ENCODE results near the gene SLC44A3.

The SLC44A3 gene

GRCh38 chr1:94917251-94917650, 97.1 kb downstream of the SLC44A3 start:
- Histone ChIP-seq H3K36me3 (ENCODE audit: insufficient read depth, low read depth, low read length) (peaks cover 23% of the 10 kb centered on the region), H3K4me1 (ENCODE audit: insufficient read depth, low read length) (peaks cover 30% of the 10 kb centered on the region), H3K27ac (ENCODE audit: low read length) (no peak overlapping the region), H3K9ac (ENCODE audit: low read depth, low read length) (no peak overlapping the region), H3K4me3 (ENCODE audit: low read length) (no peak overlapping the region), H3K9me3 (ENCODE audit: insufficient read depth, low read depth, low read length) (no peaks in the 10 kb centered on the region), H3K27me3 (ENCODE audit: insufficient read depth, low read length) (no peaks in the 10 kb centered on the region)

GRCh38 chr1:94919241-94920030, 99.3 kb downstream of the SLC44A3 start:
- peaks cover 35% of the 10 kb centered on the region for H3K4me1 ChIP-seq (ENCODE audit: insufficient read depth, low read length)
- H3K27ac ChIP-seq (ENCODE audit: low read length): no peak overlapping the region

GRCh38 chr1:94920061-94920460, 99.9 kb downstream of the SLC44A3 start:
- Histone ChIP-seq H3K4me1 (ENCODE audit: insufficient read depth, low read length) (peaks cover 39% of the 10 kb centered on the region), H3K4me3 (ENCODE audit: low read length) (no peak overlapping the region), H3K27me3 (ENCODE audit: insufficient read depth, low read length) (no peaks in the 10 kb centered on the region), H3K27ac (ENCODE audit: low read length) (no peak overlapping the region), H3K9ac (ENCODE audit: low read depth, low read length) (no peak overlapping the region), H3K36me3 (ENCODE audit: insufficient read depth, low read depth, low read length) (peaks cover 42% of the 10 kb centered on the region), H3K9me3 (ENCODE audit: insufficient read depth, low read depth, low read length) (no peaks in the 10 kb centered on the region)

More at GRCh38 chr1:94919241-94920030, 99.3 kb downstream of the SLC44A3 start:
- no peak overlapping the region for H3K4me3 ChIP-seq (ENCODE audit: low read length)
- H3K9ac ChIP-seq (ENCODE audit: low read depth, low read length): no peak overlapping the region
- no peaks in the 10 kb centered on the region for H3K9me3 ChIP-seq (ENCODE audit: insufficient read depth, low read depth, low read length)
- H3K27me3 ChIP-seq (ENCODE audit: insufficient read depth, low read length): no peaks in the 10 kb centered on the region
- H3K36me3 ChIP-seq (ENCODE audit: insufficient read depth, low read depth, low read length): peaks cover 42% of the 10 kb centered on the region

GRCh38 chr1:94921977-94922376, 101.8 kb downstream of the SLC44A3 start:
- Histone ChIP-seq H3K9ac (ENCODE audit: low read depth, low read length) (no peak overlapping the region), H3K27me3 (ENCODE audit: insufficient read depth, low read length) (no peaks in the 10 kb centered on the region), H3K4me3 (ENCODE audit: low read length) (no peak overlapping the region), H3K27ac (ENCODE audit: low read length) (no peak overlapping the region), H3K9me3 (ENCODE audit: insufficient read depth, low read depth, low read length) (no peaks in the 10 kb centered on the region), H3K36me3 (ENCODE audit: insufficient read depth, low read depth, low read length) (peaks cover 34% of the 10 kb centered on the region; the same call in 1 of the 2 replicates), H3K4me1 (ENCODE audit: insufficient read depth, low read length) (peaks cover 39% of the 10 kb centered on the region)

- no peak overlapping the region for H3K27ac ChIP-seq (ENCODE audit: low read length)
- peaks cover 39% of the 10 kb centered on the region for H3K4me1 ChIP-seq (ENCODE audit: insufficient read depth, low read length)
- H3K9ac ChIP-seq (ENCODE audit: low read depth, low read length): peak overlapping the region; percentile 12; the same call in 1 of the 2 replicates
- peak overlapping the region; percentile 45; the same call in 1 of the 2 replicates for H3K4me3 ChIP-seq (ENCODE audit: low read length)
- H3K9me3 ChIP-seq (ENCODE audit: insufficient read depth, low read depth, low read length): no peaks in the 10 kb centered on the region
- H3K36me3 ChIP-seq (ENCODE audit: insufficient read depth, low read depth, low read length): peaks cover 34% of the 10 kb centered on the region; the same call in 1 of the 2 replicates
- no peaks in the 10 kb centered on the region for H3K27me3 ChIP-seq (ENCODE audit: insufficient read depth, low read length)
These were observed 102.7 kb downstream of the SLC44A3 start for GRCh38 chr1:94922761-94923331.

- Histone ChIP-seq H3K27ac (ENCODE audit: low read length) (peak overlapping the region; percentile 98), H3K4me3 (ENCODE audit: low read length) (peak overlapping the region; percentile 97)
These were observed 104.8 kb downstream of the SLC44A3 start for GRCh38 chr1:94925004-94925403.

GRCh38 chr1:94925561-94926125, 105.5 kb downstream of the SLC44A3 start:
- H3K36me3 ChIP-seq (ENCODE audit: insufficient read depth, low read depth, low read length): peaks cover 30% of the 10 kb centered on the region; the same call in 1 of the 2 replicates
- peak overlapping the region; percentile 99 for H3K9ac ChIP-seq (ENCODE audit: low read depth, low read length)
- peak overlapping the region; percentile 97 for H3K4me3 ChIP-seq (ENCODE audit: low read length)
- H3K27me3 ChIP-seq (ENCODE audit: insufficient read depth, low read length): no peaks in the 10 kb centered on the region
- peak overlapping the region; percentile 98 for H3K27ac ChIP-seq (ENCODE audit: low read length)
- no peaks in the 10 kb centered on the region for H3K9me3 ChIP-seq (ENCODE audit: insufficient read depth, low read depth, low read length)
- H3K4me1 ChIP-seq (ENCODE audit: insufficient read depth, low read length): peaks cover 47% of the 10 kb centered on the region

More at GRCh38 chr1:94925004-94925403, 104.8 kb downstream of the SLC44A3 start:
- Histone ChIP-seq H3K9me3 (ENCODE audit: insufficient read depth, low read depth, low read length) (no peaks in the 10 kb centered on the region), H3K9ac (ENCODE audit: low read depth, low read length) (peak overlapping the region; percentile 99), H3K4me1 (ENCODE audit: insufficient read depth, low read length) (peaks cover 48% of the 10 kb centered on the region), H3K27me3 (ENCODE audit: insufficient read depth, low read length) (no peaks in the 10 kb centered on the region), H3K36me3 (ENCODE audit: insufficient read depth, low read depth, low read length) (peaks cover 34% of the 10 kb centered on the region; the same call in 1 of the 2 replicates)

GRCh38 chr1:94926126-94926914, 106.2 kb downstream of the SLC44A3 start:
- Histone ChIP-seq H3K4me3 (ENCODE audit: low read length) (peak overlapping the region; percentile 97), H3K9ac (ENCODE audit: low read depth, low read length) (peak overlapping the region; percentile 99), H3K27ac (ENCODE audit: low read length) (peak overlapping the region; percentile 98), H3K36me3 (ENCODE audit: insufficient read depth, low read depth, low read length) (peaks cover 27% of the 10 kb centered on the region; the same call in 1 of the 2 replicates), H3K27me3 (ENCODE audit: insufficient read depth, low read length) (no peaks in the 10 kb centered on the region), H3K4me1 (ENCODE audit: insufficient read depth, low read length) (peaks cover 46% of the 10 kb centered on the region), H3K9me3 (ENCODE audit: insufficient read depth, low read depth, low read length) (no peaks in the 10 kb centered on the region)

- H3K36me3 ChIP-seq (ENCODE audit: insufficient read depth, low read depth, low read length): peaks cover 21% of the 10 kb centered on the region; the same call in 1 of the 2 replicates
- no peaks in the 10 kb centered on the region for H3K9me3 ChIP-seq (ENCODE audit: insufficient read depth, low read depth, low read length)
- peak within 1 kb of the TSS; percentile 97 for H3K4me3 ChIP-seq (ENCODE audit: low read length)
- H3K27me3 ChIP-seq (ENCODE audit: insufficient read depth, low read length): no peaks in the 10 kb centered on the region
- H3K27ac ChIP-seq (ENCODE audit: low read length): peak within 1 kb of the TSS; percentile 98
- peak within 1 kb of the TSS; percentile 99 for H3K9ac ChIP-seq (ENCODE audit: low read depth, low read length)
- H3K4me1 ChIP-seq (ENCODE audit: insufficient read depth, low read length): peaks cover 40% of the 10 kb centered on the region
These were observed 106.8 kb downstream of the SLC44A3 start, which contains the start of gene CNN3 for GRCh38 chr1:94926915-94927404. Gene CNN3, minus strand, starts transcription at chr1:94927110. Its CDS starts 216 bp downstream, at chr1:94926894.

- H3K9ac ChIP-seq (ENCODE audit: low read depth, low read length): peak overlapping the region; percentile 85; the same call in 1 of the 2 replicates
- no peaks in the 10 kb centered on the region for H3K9me3 ChIP-seq (ENCODE audit: insufficient read depth, low read depth, low read length)
- H3K36me3 ChIP-seq (ENCODE audit: insufficient read depth, low read depth, low read length): peaks cover 16% of the 10 kb centered on the region; the same call in 1 of the 2 replicates
- H3K4me1 ChIP-seq (ENCODE audit: insufficient read depth, low read length): peaks cover 40% of the 10 kb centered on the region
- H3K27me3 ChIP-seq (ENCODE audit: insufficient read depth, low read length): no peaks in the 10 kb centered on the region
- peak overlapping the region; percentile 96 for H3K27ac ChIP-seq (ENCODE audit: low read length)
- peak overlapping the region; percentile 78 for H3K4me3 ChIP-seq (ENCODE audit: low read length)
These were observed 107.4 kb downstream of the SLC44A3 start for GRCh38 chr1:94927405-94928175.

Data from iPS-20b (cell line).